Karpas-422 (cell line): ENCODE measurements around the gene MUC5B. TPM values are rescaled to one million over a fixed set of nuclear protein-coding genes. Genes with fewer than 3 reads are reported as not detected.
A peak's percentile ranks its signal among the peaks of the same experiment; 100 is the strongest.

Source experiments
- DNase-seq: peaks from one replicate; pipeline ENCODE4 v3.0.0-alpha.2; 2015
- H2AFZ ChIP-seq: fragments of 200-600 bp; sonication (generic); 2 replicates; pipeline ENCODE4 v1.6.1; 2014; ENCODE audit warnings: antibody characterized with exemption, low read length, mixed read lengths
- H3K27ac ChIP-seq: fragments of 200-600 bp; sonication (generic); 2 replicates; pipeline ENCODE4 v1.5.1; 2014; ENCODE audit warnings: mild to moderate bottlenecking, low read length, moderate library complexity
- H3K27me3 ChIP-seq: fragments of 200-600 bp; sonication (generic); 2 replicates; pipeline ENCODE4 v1.6.1; 2014; ENCODE audit warnings: low read length, mixed read lengths
- H3K36me3 ChIP-seq: fragments of 200-600 bp; sonication (generic); 2 replicates; pipeline ENCODE4 v1.6.1; 2014; ENCODE audit warnings: low read length, mixed read lengths; ENCODE audit not compliant: insufficient read depth
- H3K4me1 ChIP-seq: fragments of 200-600 bp; sonication (generic); 2 replicates; pipeline ENCODE4 v1.6.1; 2014; ENCODE audit warnings: mild to moderate bottlenecking, low read length, mixed read lengths
- H3K4me2 ChIP-seq: fragments of 200-600 bp; sonication (generic); 2 replicates; pipeline ENCODE4 v1.6.1; 2014; ENCODE audit warnings: low read length, low read depth, mild to moderate bottlenecking; ENCODE audit not compliant: poor library complexity, severe bottlenecking
- H3K4me3 ChIP-seq: fragments of 200-600 bp; sonication (generic); 2 replicates; pipeline ENCODE4 v1.5.1; 2014; ENCODE audit warnings: mild to moderate bottlenecking, antibody characterized with exemption, low read length, mixed read lengths
- H3K79me2 ChIP-seq: fragments of 200-600 bp; sonication (generic); 2 replicates; pipeline ENCODE4 v1.6.1; 2014; ENCODE audit warnings: mild to moderate bottlenecking, low read length, mixed read lengths
- H3K9ac ChIP-seq: fragments of 200-600 bp; sonication (generic); 2 replicates; pipeline ENCODE4 v1.6.0; 2014; ENCODE audit warnings: low read length
- H3K9me2 ChIP-seq: fragments of 200-600 bp; sonication (generic), shearing (Covaris generic); replicated peaks from 2 replicates; pipeline ENCODE4 v1.6.0; 2014; ENCODE audit warnings: mild to moderate bottlenecking, low read length, moderate library complexity; ENCODE audit not compliant: insufficient read depth
- H3K9me3 ChIP-seq: fragments of 300-700, 200-600 bp; sonication (generic); 2 replicates; pipeline ENCODE4 v1.6.1; 2014; ENCODE audit warnings: low read length, mixed read lengths
- H4K20me1 ChIP-seq: fragments of 200-600 bp; sonication (generic); 2 replicates; pipeline ENCODE4 v1.6.1; 2014; ENCODE audit warnings: mild to moderate bottlenecking, antibody characterized with exemption, low read length, low read depth; ENCODE audit not compliant: insufficient read depth
- total RNA-seq: library from RNA; depleted of rRNA; stranded (reverse); fragments of >200 nt; shearing (Covaris generic); gene quantifications from 2 replicates; pipeline ENCODE4 v1.2.3, GENCODE V29; 2014; ENCODE audit warnings: low replicate concordance

Gene MUC5B
- total RNA-seq, 1 experiment from 2014 or later = 0.04 TPM

GRCh38 chr11:1292644-1293618 lies 70.1 kb downstream of the MUC5B start:
- H3K27ac ChIP-seq = no peak overlapping the region
- no peak overlapping the region for H3K9ac ChIP-seq
- H3K79me2 ChIP-seq = 0 out of 2 replicates have a peak, but pooled peaks cover 3% of the 10 kb centered on the region
- peaks cover 4% of the 10 kb centered on the region; the same call in 1 of the 2 replicates for H3K36me3 ChIP-seq
- no peak overlapping the region for H3K4me2 ChIP-seq
- H3K9me3 ChIP-seq = no peaks in the 10 kb centered on the region
- no peaks in the 10 kb centered on the region for H4K20me1 ChIP-seq
- no peak overlapping the region for H2AFZ ChIP-seq
- no peak overlapping the region for H3K4me3 ChIP-seq
- no peaks in the 10 kb centered on the region for H3K27me3 ChIP-seq
- no peaks in the 10 kb centered on the region for H3K4me1 ChIP-seq
- no peaks in the 10 kb centered on the region for H3K9me2 ChIP-seq
- DNase-seq = no peak

GRCh38 chr11:1293619-1294015 lies 70.8 kb downstream of the MUC5B start:
- Histone ChIP-seq H4K20me1 (no peaks in the 10 kb centered on the region), H3K9me2 (no peaks in the 10 kb centered on the region), H3K9ac (no peak overlapping the region), H3K9me3 (no peaks in the 10 kb centered on the region), H3K27ac (no peak overlapping the region), H3K4me1 (no peaks in the 10 kb centered on the region), H3K36me3 (peaks cover 4% of the 10 kb centered on the region; the same call in 1 of the 2 replicates), H3K4me3 (no peak overlapping the region), H2AFZ (no peak overlapping the region), H3K79me2 (peaks cover 4% of the 10 kb centered on the region), H3K27me3 (no peaks in the 10 kb centered on the region), H3K4me2 (no peak overlapping the region)
- DNase-seq = peak; percentile 48

DNA sequence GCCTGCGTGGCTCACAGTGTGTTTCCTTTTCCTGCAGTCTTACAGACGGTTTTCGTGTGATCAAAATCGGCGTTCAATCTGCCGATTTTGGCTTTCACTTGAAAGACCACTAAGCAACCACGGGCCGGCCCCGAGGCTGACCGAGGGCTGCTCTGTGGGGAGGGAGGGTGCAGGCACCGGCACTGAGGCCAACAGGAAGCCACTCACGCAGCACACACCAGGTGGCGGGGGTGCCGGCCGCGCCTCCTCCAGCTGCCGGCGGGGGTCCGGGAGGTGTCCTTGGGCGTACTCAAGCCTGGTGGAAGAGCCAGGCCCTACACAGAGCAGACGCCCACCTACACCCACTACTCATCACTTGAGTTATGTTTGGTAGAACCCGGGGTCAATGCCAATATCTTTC lies 72.2 kb downstream of the MUC5B start:
- Histone ChIP-seq H3K9me2 (no peaks in the 10 kb centered on the region), H3K4me1 (no peaks in the 10 kb centered on the region), H3K4me3 (no peak overlapping the region), H4K20me1 (no peaks in the 10 kb centered on the region), H3K27me3 (no peaks in the 10 kb centered on the region), H3K4me2 (no peak overlapping the region), H3K9me3 (no peaks in the 10 kb centered on the region), H3K36me3 (peaks cover under 1% of the 10 kb centered on the region; the same call in 1 of the 2 replicates), H3K27ac (no peak overlapping the region), H3K79me2 (peaks cover 17% of the 10 kb centered on the region), H3K9ac (no peak overlapping the region), H2AFZ (no peak overlapping the region)
- no peak for DNase-seq

GRCh38 chr11:1295591-1295990 lies 72.7 kb downstream of the MUC5B start:
- no peaks in the 10 kb centered on the region for H3K4me1 ChIP-seq
- H3K4me3 ChIP-seq = no peak overlapping the region
- peaks cover 22% of the 10 kb centered on the region for H3K79me2 ChIP-seq
- no peak overlapping the region for H3K4me2 ChIP-seq
- H3K9me3 ChIP-seq = no peaks in the 10 kb centered on the region
- DNase-seq = no peak
- no peaks in the 10 kb centered on the region for H3K36me3 ChIP-seq
- H3K9ac ChIP-seq = no peak overlapping the region
- no peaks in the 10 kb centered on the region for H3K9me2 ChIP-seq
- no peak overlapping the region for H3K27ac ChIP-seq
- H2AFZ ChIP-seq = no peak overlapping the region
- H3K27me3 ChIP-seq = no peaks in the 10 kb centered on the region
- H4K20me1 ChIP-seq = no peaks in the 10 kb centered on the region

- H3K36me3 ChIP-seq = no peaks in the 10 kb centered on the region
- no peaks in the 10 kb centered on the region for H4K20me1 ChIP-seq
- peaks cover 26% of the 10 kb centered on the region for H3K79me2 ChIP-seq
These were observed 73.4 kb downstream of the MUC5B start for GRCh38 chr11:1296287-1296686.

DNA sequence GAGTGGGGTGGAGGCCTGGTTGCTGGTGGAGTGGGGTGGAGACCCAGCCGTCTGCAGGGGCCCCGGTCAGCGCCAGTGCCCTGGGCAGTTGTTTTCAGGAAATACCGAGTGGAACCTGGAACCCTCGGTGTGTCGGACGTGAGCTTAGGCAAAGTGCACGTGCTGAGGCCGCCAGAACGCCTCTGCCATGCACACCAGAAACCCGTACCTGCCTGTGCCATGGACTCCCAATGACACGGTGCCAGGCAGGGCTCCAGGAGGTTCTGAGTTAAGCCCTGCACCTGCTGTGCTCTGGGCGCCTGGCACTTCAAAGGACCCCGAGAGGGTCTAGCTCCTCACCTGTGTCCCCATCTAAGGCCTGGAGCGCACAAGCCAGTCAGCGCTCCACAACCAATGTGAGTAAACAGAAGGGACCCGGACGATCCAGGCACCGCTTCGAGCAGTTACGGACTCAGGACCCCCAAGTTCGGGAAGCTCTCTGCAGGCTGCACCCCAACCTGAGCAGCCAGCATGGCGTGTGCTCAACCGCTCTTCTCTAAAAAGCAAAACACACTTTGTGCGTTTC lies 74.2 kb downstream of the MUC5B start:
- no peaks in the 10 kb centered on the region for H3K36me3 ChIP-seq
- H2AFZ ChIP-seq = no peak overlapping the region
- H3K79me2 ChIP-seq = peaks cover 33% of the 10 kb centered on the region
- no peaks in the 10 kb centered on the region for H3K4me1 ChIP-seq
- no peaks in the 10 kb centered on the region for H3K9me2 ChIP-seq
- H3K4me2 ChIP-seq = no peak overlapping the region
- H3K4me3 ChIP-seq = no peak overlapping the region
- no peak overlapping the region for H3K27ac ChIP-seq
- no peak for DNase-seq
- no peak overlapping the region for H3K9ac ChIP-seq
- no peaks in the 10 kb centered on the region for H4K20me1 ChIP-seq
- no peaks in the 10 kb centered on the region for H3K9me3 ChIP-seq
- no peaks in the 10 kb centered on the region for H3K27me3 ChIP-seq

More at GRCh38 chr11:1296287-1296686, 73.4 kb downstream of the MUC5B start:
- no peaks in the 10 kb centered on the region for H3K9me3 ChIP-seq
- H3K4me2 ChIP-seq = no peak overlapping the region
- H3K4me1 ChIP-seq = no peaks in the 10 kb centered on the region
- no peak overlapping the region for H3K27ac ChIP-seq
- no peaks in the 10 kb centered on the region for H3K9me2 ChIP-seq
- H3K27me3 ChIP-seq = no peaks in the 10 kb centered on the region
- no peak overlapping the region for H3K9ac ChIP-seq
- H3K4me3 ChIP-seq = no peak overlapping the region
- no peak for DNase-seq
- H2AFZ ChIP-seq = no peak overlapping the region

- Histone ChIP-seq H3K9me3 (no peaks in the 10 kb centered on the region), H2AFZ (no peak overlapping the region), H3K9ac (no peak overlapping the region), H3K4me2 (no peak overlapping the region), H4K20me1 (no peaks in the 10 kb centered on the region), H3K27ac (no peak overlapping the region), H3K27me3 (no peaks in the 10 kb centered on the region), H3K36me3 (no peaks in the 10 kb centered on the region), H3K4me3 (no peak overlapping the region), H3K9me2 (no peaks in the 10 kb centered on the region), H3K4me1 (no peaks in the 10 kb centered on the region), H3K79me2 (peaks cover 39% of the 10 kb centered on the region)
- no peak for DNase-seq
These were observed 75.0 kb downstream of the MUC5B start for GRCh38 chr11:1297576-1298473.
